ENCODE results near the gene PKD2L1.

Gene PKD2L1

GRCh38 chr10:100371482-100372027, 41.5 kb upstream of the PKD2L1 start:
- DNase-seq (ENCODE audit: low read depth): no peak
- no peak overlapping the region for H3K4me3 ChIP-seq (ENCODE audit: control insufficient read depth, low read depth, low read length)
- TF ChIP-seq CTCF (conservative IDR thresholded peaks at IDR 0.05; ENCODE audit: control insufficient read depth, insufficient read depth, low read depth, low read length): no peak

GRCh38 chr10:100370714-100371481, 40.9 kb upstream of the PKD2L1 start:
- no peak overlapping the region for H3K4me3 ChIP-seq (ENCODE audit: control insufficient read depth, low read depth, low read length)

GRCh38 chr10:100368721-100369120, 38.7 kb upstream of the PKD2L1 start:
- DNase-seq (ENCODE audit: low read depth): no peak
- TF ChIP-seq CTCF (conservative IDR thresholded peaks at IDR 0.05; ENCODE audit: control insufficient read depth, insufficient read depth, low read depth, low read length): no peak
- H3K4me3 ChIP-seq (ENCODE audit: control insufficient read depth, low read depth, low read length): no peak overlapping the region

More at GRCh38 chr10:100370714-100371481, 40.9 kb upstream of the PKD2L1 start:
- no peak for TF ChIP-seq CTCF (conservative IDR thresholded peaks at IDR 0.05; ENCODE audit: control insufficient read depth, insufficient read depth, low read depth, low read length)
- peak; percentile 90 for DNase-seq (ENCODE audit: low read depth)

- no peak for TF ChIP-seq CTCF (conservative IDR thresholded peaks at IDR 0.05; ENCODE audit: control insufficient read depth, insufficient read depth, low read depth, low read length)
- no peak overlapping the region for H3K4me3 ChIP-seq (ENCODE audit: control insufficient read depth, low read depth, low read length)
- DNase-seq (ENCODE audit: low read depth): peak; percentile 81
Observed at GRCh38 chr10:100364735-100365391, 34.8 kb upstream of the PKD2L1 start.

GRCh38 chr10:100364175-100364574, 34.1 kb upstream of the PKD2L1 start:
- no peak overlapping the region for H3K4me3 ChIP-seq (ENCODE audit: control insufficient read depth, low read depth, low read length)
- no peak for DNase-seq (ENCODE audit: low read depth)
- TF ChIP-seq CTCF (conservative IDR thresholded peaks at IDR 0.05; ENCODE audit: control insufficient read depth, insufficient read depth, low read depth, low read length): no peak

GRCh38 chr10:100362570-100363496, 32.8 kb upstream of the PKD2L1 start:
- H3K4me3 ChIP-seq (ENCODE audit: control insufficient read depth, low read depth, low read length): no peak overlapping the region
- no peak for TF ChIP-seq CTCF (conservative IDR thresholded peaks at IDR 0.05; ENCODE audit: control insufficient read depth, insufficient read depth, low read depth, low read length)
- no peak for DNase-seq (ENCODE audit: low read depth)
